Ascending aorta (tissue), 2 donors: Measurements from ENCODE around the gene CREBZF. TPM values are rescaled to one million over a fixed set of nuclear protein-coding genes. Genes with fewer than 3 reads are reported as not detected.
"Not testable (repeated sequence)": the region's sequence is repeated elsewhere in the genome, so short reads cannot be mapped to it uniquely, and the experiment has no call there.

Experiments used
- DNase-seq, 2 donors: peaks; one replicate each; pipeline ENCODE4 v3.0.0-alpha.2; 2019; ENCODE audit warnings: low spot score in 2 of 2
- H3K27ac ChIP-seq, 2 donors: fragments of 200-600 bp; sonication (generic); one replicate each; pipeline ENCODE4 v1.5.1; 2016 to 2017; ENCODE audit warnings: mild to moderate bottlenecking in 1 of 2
- H3K27me3 ChIP-seq: fragments of 200-600 bp; sonication (generic); one replicate; pipeline ENCODE4 v1.5.1; 2017
- H3K36me3 ChIP-seq, 2 donors: fragments of 200-600 bp; sonication (generic); one replicate each; pipeline ENCODE4 v1.5.1; 2016
- H3K4me1 ChIP-seq, 2 donors: fragments of 200-600 bp; sonication (generic); one replicate each; pipeline ENCODE4 v1.5.1; 2016 to 2017; ENCODE audit warnings: mild to moderate bottlenecking in 1 of 2
- H3K4me3 ChIP-seq, 2 donors: fragments of 200-600 bp; sonication (generic); one replicate each; pipeline ENCODE4 v1.5.1; 2016 to 2017; ENCODE audit warnings: mild to moderate bottlenecking in 1 of 2
- H3K9me3 ChIP-seq, 2 donors: fragments of 200-600 bp; sonication (generic); one replicate each; pipeline ENCODE4 v1.5.1; 2016
- intact Hi-C: fragments of 100-400 bp; cut with DNase I; formaldehyde crosslinking; loops from one replicate; pipeline ENCODE4 v1.15.1; 2023
- total RNA-seq: library from RNA; depleted of rRNA; stranded (reverse); fragments of >200 nt; gene quantifications from one replicate; pipeline ENCODE4 v1.1.0, GENCODE V29; 2016
- TF ChIP-seq, protein P1 (sequence below), 3 experiments: fragments of 200-600 bp in 2 of 3; fragments of 450-650 bp in 1 of 3; sonication (generic) in 2 of 3; IDR thresholded peaks; one replicate each; pipeline ENCODE4 v1.5.1; 2016 to 2019; ENCODE audit warnings: antibody characterized with exemption in 3 of 3, mild to moderate bottlenecking in 1 of 3, moderate library complexity in 1 of 3

CREBZF gene
- total RNA-seq, 1 donor from 2014 or later, result 29.7 TPM

DNA sequence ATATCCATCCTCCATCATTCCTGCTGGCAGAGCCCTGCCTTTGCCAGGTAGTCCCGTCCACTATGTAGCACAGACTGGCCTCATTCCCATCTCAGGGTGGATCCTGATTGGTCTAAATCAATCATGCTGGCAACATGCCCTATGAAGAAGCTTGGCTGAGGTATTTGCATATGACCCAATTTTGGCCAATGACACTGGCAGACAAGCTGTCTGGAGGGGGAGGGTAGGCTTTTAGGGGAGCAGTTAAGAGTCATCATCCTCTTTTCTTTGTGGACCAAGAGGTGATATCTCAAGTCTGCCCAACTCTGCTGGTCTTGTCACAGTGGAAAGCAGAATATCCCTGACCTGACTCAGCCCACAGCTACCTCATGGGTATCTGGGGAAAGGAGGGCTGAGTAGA is 16.0 kb upstream of the CREBZF start:
- H3K4me3 ChIP-seq, result no peak overlapping the region
- no peaks in the 10 kb centered on the region for H3K36me3 ChIP-seq
- intact Hi-C loops, result loop anchor here (10.0 kb wide), 1 partner anchor 564 kb away; the partner anchor contains the start of gene EED
- H3K27ac ChIP-seq, result no peak overlapping the region
- no peaks in the 10 kb centered on the region for H3K9me3 ChIP-seq
- no peaks in the 10 kb centered on the region for H3K27me3 ChIP-seq
- DNase-seq, result no peak
- TF ChIP-seq, protein P1, sequence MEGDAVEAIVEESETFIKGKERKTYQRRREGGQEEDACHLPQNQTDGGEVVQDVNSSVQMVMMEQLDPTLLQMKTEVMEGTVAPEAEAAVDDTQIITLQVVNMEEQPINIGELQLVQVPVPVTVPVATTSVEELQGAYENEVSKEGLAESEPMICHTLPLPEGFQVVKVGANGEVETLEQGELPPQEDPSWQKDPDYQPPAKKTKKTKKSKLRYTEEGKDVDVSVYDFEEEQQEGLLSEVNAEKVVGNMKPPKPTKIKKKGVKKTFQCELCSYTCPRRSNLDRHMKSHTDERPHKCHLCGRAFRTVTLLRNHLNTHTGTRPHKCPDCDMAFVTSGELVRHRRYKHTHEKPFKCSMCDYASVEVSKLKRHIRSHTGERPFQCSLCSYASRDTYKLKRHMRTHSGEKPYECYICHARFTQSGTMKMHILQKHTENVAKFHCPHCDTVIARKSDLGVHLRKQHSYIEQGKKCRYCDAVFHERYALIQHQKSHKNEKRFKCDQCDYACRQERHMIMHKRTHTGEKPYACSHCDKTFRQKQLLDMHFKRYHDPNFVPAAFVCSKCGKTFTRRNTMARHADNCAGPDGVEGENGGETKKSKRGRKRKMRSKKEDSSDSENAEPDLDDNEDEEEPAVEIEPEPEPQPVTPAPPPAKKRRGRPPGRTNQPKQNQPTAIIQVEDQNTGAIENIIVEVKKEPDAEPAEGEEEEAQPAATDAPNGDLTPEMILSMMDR (IDR thresholded peaks at IDR 0.05), result no peak
- peaks cover 3 to 5% of the 10 kb centered on the region in 2 donors for H3K4me1 ChIP-seq

DNA sequence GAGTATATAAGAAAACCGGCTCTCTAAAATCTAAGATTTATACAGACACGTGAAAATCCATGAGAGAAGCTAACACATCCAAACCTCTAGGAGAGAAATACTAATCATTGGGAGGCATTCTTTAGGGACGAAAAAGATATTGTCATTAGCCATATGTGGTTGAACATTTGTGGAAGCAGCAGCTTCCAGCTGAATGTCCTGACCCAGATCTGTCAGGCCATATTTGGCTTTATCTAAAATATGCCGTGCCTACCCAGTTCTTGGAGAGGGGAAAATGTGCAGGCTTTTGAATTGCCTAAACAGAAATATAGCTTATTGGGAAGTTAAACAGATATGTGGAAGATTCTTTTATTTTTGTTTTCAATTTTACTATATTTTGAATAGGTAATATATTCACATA is 14.6 kb upstream of the CREBZF start:
- no peaks in the 10 kb centered on the region for H3K4me1 ChIP-seq
- TF ChIP-seq, protein P1 (IDR thresholded peaks at IDR 0.05), result no peak
- no peak overlapping the region for H3K4me3 ChIP-seq
- no peak for DNase-seq
- intact Hi-C loops, result no loop called here
- H3K27ac ChIP-seq, result no peak overlapping the region
- no peaks in the 10 kb centered on the region for H3K27me3 ChIP-seq
- H3K36me3 ChIP-seq, result no peaks in the 10 kb centered on the region
- no peaks in the 10 kb centered on the region for H3K9me3 ChIP-seq

GRCh38 chr11:85673393-85673792 is 8.5 kb upstream of the CREBZF start:
- intact Hi-C loops, result no loop called here
- TF ChIP-seq, protein P1 (IDR thresholded peaks at IDR 0.05), result no peak
- H3K9me3 ChIP-seq, result no peaks in the 10 kb centered on the region

DNA sequence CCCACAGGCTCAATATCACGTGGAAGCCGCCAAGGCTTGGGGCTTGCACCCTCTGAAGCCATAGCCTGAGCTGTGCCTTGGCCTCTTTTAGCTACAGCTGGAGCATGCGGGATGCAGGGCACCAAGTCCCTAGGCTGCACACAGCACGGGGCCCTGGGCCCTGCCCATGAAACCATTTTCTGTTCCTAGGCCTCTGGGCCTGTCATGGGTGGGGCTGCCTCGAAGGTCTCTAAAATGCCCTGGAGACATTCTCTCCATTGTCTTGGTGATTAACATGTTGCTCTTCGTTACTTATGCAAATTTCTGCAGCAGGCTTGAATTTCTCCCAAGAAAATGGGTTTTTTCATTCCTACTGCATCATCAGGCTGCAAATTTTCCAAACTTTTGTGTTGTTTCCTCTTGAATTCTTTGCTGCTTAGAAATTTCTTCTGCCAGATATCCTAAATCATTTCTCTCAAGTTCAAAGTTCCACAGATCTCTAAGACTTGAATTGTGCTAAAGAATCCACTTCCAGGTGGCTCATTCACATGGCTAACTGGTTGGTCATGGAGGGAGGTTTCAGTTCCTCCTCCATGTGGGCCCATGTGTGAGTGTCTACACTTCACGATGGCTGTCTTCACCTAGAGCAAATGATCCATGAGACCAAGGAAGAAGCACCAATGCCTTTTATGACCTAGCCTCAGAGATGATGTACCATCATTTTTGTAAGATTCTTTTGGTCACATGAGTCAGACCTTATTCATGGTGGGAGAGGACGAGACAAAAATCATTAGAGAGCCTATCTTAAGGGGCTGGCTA is 7.4 kb upstream of the CREBZF start:
- no peaks in the 10 kb centered on the region for H3K9me3 ChIP-seq
- intact Hi-C loops, result no loop called here
- H3K4me3 ChIP-seq, result no peak overlapping the region
- DNase-seq, result no peak
- TF ChIP-seq, protein P1 (IDR thresholded peaks at IDR 0.05), result no peak
- no peaks in the 10 kb centered on the region for H3K27me3 ChIP-seq
- no peaks in the 10 kb centered on the region for H3K4me1 ChIP-seq
- H3K27ac ChIP-seq, result no peak overlapping the region
- H3K36me3 ChIP-seq, result no peaks in the 10 kb centered on the region

More at GRCh38 chr11:85673393-85673792, 8.5 kb upstream of the CREBZF start:
- Histone ChIP-seq H3K27me3 (no peaks in the 10 kb centered on the region), H3K36me3 (no peaks in the 10 kb centered on the region), H3K4me1 (no peaks in the 10 kb centered on the region), H3K27ac (no peak overlapping the region), H3K4me3 (no peak overlapping the region)
- DNase-seq, result no peak

GRCh38 chr11:85670949-85671663 is 6.2 kb upstream of the CREBZF start:
- DNase-seq, intact Hi-C loops, H3K9me3 ChIP-seq: not testable (repeated sequence)

GRCh38 chr11:85668157-85668556 is 3.2 kb upstream of the CREBZF start:
- no peak for DNase-seq
- Histone ChIP-seq H3K4me1 (peaks cover 0 to under 1% of the 10 kb centered on the region in 2 donors), H3K9me3 (no peaks in the 10 kb centered on the region), H3K4me3 (no peak overlapping the region), H3K27ac (no peak overlapping the region), H3K27me3 (no peaks in the 10 kb centered on the region), H3K36me3 (no peaks in the 10 kb centered on the region)
- TF ChIP-seq, protein P1 (IDR thresholded peaks at IDR 0.05), result no peak
- intact Hi-C loops, result loop anchor here (10.0 kb wide), 3 partner anchors 187 to 637 kb away; partner anchors contain the start of genes CCDC83, HIKESHI and PICALM

More at GRCh38 chr11:85670949-85671663, 6.2 kb upstream of the CREBZF start:
- H3K27me3 ChIP-seq, H3K4me3 ChIP-seq, H3K4me1 ChIP-seq, H3K27ac ChIP-seq, H3K36me3 ChIP-seq: not testable (repeated sequence)
